ENCODE data around the gene MSANTD4. TPM values are rescaled to one million over a fixed set of nuclear protein-coding genes. Genes with fewer than 3 reads are reported as not detected.

The MSANTD4 gene
- total RNA-seq = 10 to 100 TPM; 17.3 to 28.0 (median 22.1) TPM

- Histone ChIP-seq H3K9me3 (no peaks in the 10 kb centered on the region), H3K4me3 (peak within 1 kb of the TSS; percentile 68 to 92 (median 86)), H3K27me3 (no peaks in the 10 kb centered on the region), H3K4me1 (peaks cover 0 to 34% (median 5%) of the 10 kb centered on the region in 4 donors), H3K27ac (peak within 1 kb of the TSS; percentile 28 to 84 (median 81)), H3K36me3 (no peaks in the 10 kb centered on the region)
- DNase-seq (ENCODE audit: low spot score in 2 of 2) = peak; percentile 98 to 99
- peak; percentile 37 to 80 for TF ChIP-seq EP300 (IDR thresholded peaks at IDR 0.05)
- no peak for TF ChIP-seq CTCF (IDR thresholded peaks at IDR 0.05)
- peak; percentile 20 for TF ChIP-seq POLR2A (IDR thresholded peaks at IDR 0.05)
- WGBS, 2 donors = 2 to 3% methylated on average over 29 to 33 of the region's 48 CpGs
Measured at GRCh38 chr11:106021967-106022794, at the start of gene MSANTD4. MSANTD4 (minus strand) TSS chr11:106022240; CDS start chr11:106010917, 11,323 bp downstream.

- H3K9me3 ChIP-seq = no peaks in the 10 kb centered on the region
- no peak overlapping the region for H3K4me3 ChIP-seq
- WGBS, 2 donors = 83 to 90% methylated on average over 3 of the region's 3 CpGs
- DNase-seq (ENCODE audit: low spot score in 2 of 2) = no peak
- peaks cover 0 to 7% (median 0%) of the 10 kb centered on the region in 4 donors for H3K4me1 ChIP-seq
- no peaks in the 10 kb centered on the region for H3K27me3 ChIP-seq
- no peak for TF ChIP-seq EP300 (IDR thresholded peaks at IDR 0.05)
- no peak for TF ChIP-seq CTCF (IDR thresholded peaks at IDR 0.05)
- TF ChIP-seq POLR2A (IDR thresholded peaks at IDR 0.05) = no peak
- H3K27ac ChIP-seq = no peak overlapping the region
- H3K36me3 ChIP-seq = peaks cover 0 to 10% (median 0%) of the 10 kb centered on the region in 3 donors
Measured at GRCh38 chr11:106070606-106071005, 48.6 kb upstream of the MSANTD4 start.

GRCh38 chr11:106063009-106063408 is 41.0 kb upstream of the MSANTD4 start:
- no peak for TF ChIP-seq EP300 (IDR thresholded peaks at IDR 0.05)
- TF ChIP-seq POLR2A (IDR thresholded peaks at IDR 0.05) = no peak
- no peak for TF ChIP-seq CTCF (IDR thresholded peaks at IDR 0.05)
- no peak overlapping the region for H3K4me3 ChIP-seq
- no peak for DNase-seq (ENCODE audit: low spot score in 2 of 2)

GRCh38 chr11:106061954-106062949 is 40.2 kb upstream of the MSANTD4 start:
- WGBS, 2 donors = 92 to 100% methylated on average over 1 of the region's 1 CpG
- H3K27ac ChIP-seq = no peak overlapping the region
- no peak overlapping the region for H3K4me3 ChIP-seq
- TF ChIP-seq EP300 (IDR thresholded peaks at IDR 0.05) (no peak), CTCF (IDR thresholded peaks at IDR 0.05) (no peak), POLR2A (IDR thresholded peaks at IDR 0.05) (no peak)
- H3K36me3 ChIP-seq = peaks cover 0 to 27% (median 0%) of the 10 kb centered on the region in 3 donors
- H3K4me1 ChIP-seq = no peaks in the 10 kb centered on the region
- no peaks in the 10 kb centered on the region for H3K27me3 ChIP-seq
- no peaks in the 10 kb centered on the region for H3K9me3 ChIP-seq
- DNase-seq (ENCODE audit: low spot score in 2 of 2) = no peak

More at GRCh38 chr11:106063009-106063408, 41.0 kb upstream of the MSANTD4 start:
- Histone ChIP-seq H3K27ac (no peak overlapping the region), H3K27me3 (no peaks in the 10 kb centered on the region), H3K4me1 (no peaks in the 10 kb centered on the region), H3K9me3 (no peaks in the 10 kb centered on the region), H3K36me3 (peaks cover 0 to 20% (median 0%) of the 10 kb centered on the region in 3 donors)
